PC-3 (cell line): ENCODE measurements around the gene YIPF6. TPM values are rescaled to one million over a fixed set of nuclear protein-coding genes. Genes with fewer than 3 reads are reported as not detected.
"Not testable (repeated sequence)": the region's sequence is repeated elsewhere in the genome, so short reads cannot be mapped to it uniquely, and the experiment has no call there.

ENCODE experiments used
- ATAC-seq: fragments of 200-7000 bp; cut with Tn5 transposase; 2 replicates; pipeline ENCODE4 v1.9.1; 2020; ENCODE audit warnings: mild to moderate bottlenecking, moderate library complexity
- BruUV-seq: library from RNA; stranded (reverse); fragments of 400-500 nt; replicated peaks from 2 replicates; lab custom pipeline; 2021; lab: Mats Ljungman, UMichigan
- CTCF ChIA-PET: fragments of 300-600 bp; sonication (Branson Sonifier 250); formaldehyde crosslinking; loops from one replicate; lab custom pipeline; 2022; ENCODE audit warnings: antibody characterized with exemption; lab: Charles Lee
- POLR2A ChIA-PET: fragments of 300-600 bp; sonication (Branson Sonifier 250); formaldehyde crosslinking; loops from one replicate; lab custom pipeline; 2022; ENCODE audit warnings: antibody characterized with exemption; ENCODE audit not compliant: unreplicated experiment; lab: Charles Lee
- DNase-seq: peaks from one replicate; pipeline ENCODE4 v3.0.0-alpha.2; 2015
- H2AFZ ChIP-seq: fragments of 300-600 bp; sonication (generic); 2 replicates; pipeline ENCODE4 v1.6.0; 2016; ENCODE audit warnings: antibody characterized with exemption, low read length
- H3F3A ChIP-seq: fragments of 300-600 bp; sonication (generic); one replicate; pipeline ENCODE4 v1.6.0; 2017; ENCODE audit warnings: antibody characterized with exemption, low read length, control low read depth, mild to moderate bottlenecking; ENCODE audit not compliant: unreplicated experiment
- H3K27ac ChIP-seq: fragments of 300-600 bp; sonication (generic); 2 replicates; pipeline ENCODE4 v1.5.1; 2016; ENCODE audit warnings: mild to moderate bottlenecking, low read length
- H3K27me3 ChIP-seq: fragments of 300-600 bp; sonication (generic); 2 replicates; pipeline ENCODE4 v1.6.1; 2016; ENCODE audit warnings: low read length, mixed read lengths
- H3K36me3 ChIP-seq: fragments of 300-600 bp; sonication (generic); 2 replicates; pipeline ENCODE4 v1.6.1; 2016; ENCODE audit warnings: low read depth, mixed run types, low read length, mixed read lengths
- H3K4me1 ChIP-seq: fragments of 300-600 bp; sonication (generic); 2 replicates; pipeline ENCODE4 v1.5.1; 2016; ENCODE audit warnings: low read length; ENCODE audit not compliant: insufficient read depth
- H3K4me2 ChIP-seq: fragments of 300-600 bp; sonication (generic); 2 replicates; pipeline ENCODE4 v1.6.0; 2016; ENCODE audit warnings: low read length
- H3K4me3 ChIP-seq: fragments of 300-600 bp; sonication (generic); 2 replicates; pipeline ENCODE4 v1.5.1; 2016; ENCODE audit warnings: mild to moderate bottlenecking, low read length, mixed read lengths
- H3K79me2 ChIP-seq: fragments of 300-600 bp; sonication (generic); 2 replicates; pipeline ENCODE4 v1.6.1; 2017; ENCODE audit warnings: low read length, mixed read lengths
- H3K9ac ChIP-seq: fragments of 300-600 bp; sonication (generic); 2 replicates; pipeline ENCODE4 v1.6.0; 2016; ENCODE audit warnings: mild to moderate bottlenecking, low read length
- H3K9me2 ChIP-seq: fragments of 300-600 bp; sonication (generic); replicated peaks from 2 replicates; pipeline ENCODE4 v1.6.1; 2016; ENCODE audit warnings: mixed run types, low read length, mixed read lengths
- H3K9me3 ChIP-seq: fragments of 300-600 bp; sonication (generic); 2 replicates; pipeline ENCODE4 v1.6.1; 2016; ENCODE audit warnings: low read length, mixed read lengths
- H4K20me1 ChIP-seq: fragments of 300-600 bp; sonication (generic); 2 replicates; pipeline ENCODE4 v1.6.1; 2016; ENCODE audit warnings: low read length, mixed read lengths
- CTCF ChIP-seq: fragments of 300-600 bp; sonication (generic); conservative IDR thresholded peaks from 2 replicates; pipeline ENCODE4 v1.5.1; 2017; ENCODE audit warnings: antibody characterized with exemption, low read depth, mild to moderate bottlenecking, low read length
- EZH2 ChIP-seq: fragments of 300-600 bp; sonication (generic); IDR thresholded peaks from one replicate; pipeline ENCODE4 v1.6.1; 2017; ENCODE audit warnings: antibody characterized with exemption, mild to moderate bottlenecking, low read length; ENCODE audit not compliant: unreplicated experiment
- EZH2phosphoT487 ChIP-seq: fragments of 300-600 bp; sonication (generic); IDR thresholded peaks from 2 replicates; pipeline ENCODE4 v1.6.1; 2018; ENCODE audit warnings: mild to moderate bottlenecking, antibody characterized with exemption, low read length, borderline replicate concordance
- intact Hi-C: fragments of 100-400 bp; cut with micrococcal nuclease; formaldehyde crosslinking; loops from 2 replicates; pipeline ENCODE4 v1.9.0; 2023
- total RNA-seq: library from RNA; depleted of rRNA; stranded (reverse); fragments of >200 nt; gene quantifications from 2 replicates; pipeline ENCODE4 v1.2.3, GENCODE V29; 2014

The YIPF6 gene
- total RNA-seq, 1 experiment from 2014 or later = 37.0 TPM

- ChIA-PET POLR2A (interaction anchor here (0.7 kb wide), 1 partner anchor 10 kb away, joined by 5 read pairs; no protein-coding TSS in a partner anchor), CTCF (no interaction called here)
- intact Hi-C loops = loop anchor here (5.0 kb wide), 1 partner anchor 282 kb away; no protein-coding TSS in a partner anchor
Observed at GRCh38 chrX:68463880-68464279, 35.0 kb upstream of the YIPF6 start.

GRCh38 chrX:68464796-68465195, 34.1 kb upstream of the YIPF6 start:
- Histone ChIP-seq H3K79me2 (no peaks in the 10 kb centered on the region), H3K4me2 (no peak overlapping the region), H2AFZ (no peak overlapping the region), H3K9me3 (no peaks in the 10 kb centered on the region), H3K27me3 (no peaks in the 10 kb centered on the region), H3F3A (no peaks in the 10 kb centered on the region), H3K4me1 (peaks cover 12% of the 10 kb centered on the region), H3K27ac (no peak overlapping the region), H3K36me3 (no peaks in the 10 kb centered on the region), H4K20me1 (no peaks in the 10 kb centered on the region), H3K9ac (no peak overlapping the region), H3K9me2 (no peaks in the 10 kb centered on the region), H3K4me3 (no peak overlapping the region)
- intact Hi-C loops = loop anchor here (5.0 kb wide), 1 partner anchor 282 kb away; no protein-coding TSS in a partner anchor
- ChIA-PET CTCF (interaction anchor here (0.5 kb wide), 1 partner anchor 306 kb away, joined by 3 read pairs; no protein-coding TSS in a partner anchor), POLR2A (no interaction called here)
- BruUV-seq = no TSS peak
- DNase-seq (no peak), ATAC-seq (no peak)
- no peak for TF ChIP-seq EZH2phosphoT487

More at GRCh38 chrX:68463880-68464279, 35.0 kb upstream of the YIPF6 start:
- Histone ChIP-seq H2AFZ (no peak overlapping the region), H3K36me3 (no peaks in the 10 kb centered on the region), H3K27ac (no peak overlapping the region), H3K4me1 (peaks cover 12% of the 10 kb centered on the region), H3K9ac (no peak overlapping the region), H3F3A (no peaks in the 10 kb centered on the region), H3K9me3 (no peaks in the 10 kb centered on the region), H3K9me2 (no peaks in the 10 kb centered on the region), H3K4me2 (no peak overlapping the region), H3K27me3 (no peaks in the 10 kb centered on the region), H3K79me2 (no peaks in the 10 kb centered on the region), H4K20me1 (no peaks in the 10 kb centered on the region), H3K4me3 (no peak overlapping the region)
- DNase-seq (no peak), ATAC-seq (no peak)
- BruUV-seq = no TSS peak
- TF ChIP-seq EZH2 = no peak
- no peak for TF ChIP-seq EZH2phosphoT487
- no peak for TF ChIP-seq CTCF

- no peaks in the 10 kb centered on the region for H3K9me2 ChIP-seq
- no peak overlapping the region for H3K4me2 ChIP-seq
- H3K9ac ChIP-seq = no peak overlapping the region
- no peak for DNase-seq
- H2AFZ ChIP-seq = no peak overlapping the region
- no peak overlapping the region for H3K27ac ChIP-seq
- no peaks in the 10 kb centered on the region for H3K79me2 ChIP-seq
- no TSS peak for BruUV-seq
- H3K9me3 ChIP-seq = no peaks in the 10 kb centered on the region
- no peaks in the 10 kb centered on the region for H3K36me3 ChIP-seq
- no peaks in the 10 kb centered on the region for H4K20me1 ChIP-seq
- H3K4me1 ChIP-seq = no peaks in the 10 kb centered on the region
- no peak overlapping the region for H3K4me3 ChIP-seq
- no peaks in the 10 kb centered on the region for H3K27me3 ChIP-seq
- CTCF ChIA-PET = interaction anchor here (0.6 kb wide), 1 partner anchor 204 kb away, joined by 3 read pairs; no protein-coding TSS in a partner anchor
- H3F3A ChIP-seq = no peaks in the 10 kb centered on the region
- ATAC-seq = no peak
- no peak for TF ChIP-seq CTCF
- no peak for TF ChIP-seq EZH2phosphoT487
- TF ChIP-seq EZH2 = no peak
- intact Hi-C loops = no loop called here
- POLR2A ChIA-PET = no interaction called here
Observed at GRCh38 chrX:68480969-68481368, 17.9 kb upstream of the YIPF6 start.

GRCh38 chrX:68486198-68486597, 12.7 kb upstream of the YIPF6 start:
- H3K4me3 ChIP-seq, H2AFZ ChIP-seq, intact Hi-C loops, H3K36me3 ChIP-seq, H4K20me1 ChIP-seq, DNase-seq, BruUV-seq, ATAC-seq, H3K27me3 ChIP-seq, H3K79me2 ChIP-seq, H3K4me2 ChIP-seq, CTCF ChIA-PET, H3K27ac ChIP-seq, H3K9me3 ChIP-seq, POLR2A ChIA-PET, H3K9me2 ChIP-seq, H3K9ac ChIP-seq, H3F3A ChIP-seq: not testable (repeated sequence)
- peaks cover 14% of the 10 kb centered on the region for H3K4me1 ChIP-seq
